SK-N-SH (cell line): ENCODE results near the gene HTR1D. TPM values are rescaled to one million over a fixed set of nuclear protein-coding genes. Genes with fewer than 3 reads are reported as not detected.

Source experiments
- CTCF ChIA-PET: fragments of 300-600, 350-600 bp; formaldehyde crosslinking; extraction: SDS; loops from one replicate; lab custom pipeline; 2021; lab: Yijun Ruan, JAX
- POLR2A ChIA-PET: fragments of 350-600 bp; sonication (Branson Sonifier 250); formaldehyde crosslinking; extraction: SDS; loops from one replicate; lab custom pipeline; 2020; ENCODE audit warnings: antibody characterized with exemption, inconsistent platforms; lab: Yijun Ruan, JAX
- DNase-seq: peaks from one replicate; pipeline ENCODE4 v3.0.0; 2012
- H2AFZ ChIP-seq: fragments of 200-600 bp; sonication (generic); 2 replicates; pipeline ENCODE4 v1.8.1; 2016; ENCODE audit warnings: antibody characterized with exemption, mild to moderate bottlenecking, low read depth
- H3F3A ChIP-seq: fragments of 200-600 bp; sonication (generic); replicated peaks from 2 replicates; pipeline ENCODE3; 2016; ENCODE audit warnings: antibody characterized with exemption, mild to moderate bottlenecking; ENCODE audit not compliant: insufficient read depth
- H3K27ac ChIP-seq, 2 experiments: fragments of 200-500 bp in 1 of 2; fragments of 200-600 bp in 1 of 2; sonication (Bioruptor generic) in 1 of 2; sonication (generic), shearing (Covaris generic) in 1 of 2; 2 replicates each; pipeline versions ENCODE4 v1.5.1 to v1.6.1; 2014 to 2016; ENCODE audit warnings: low read depth in 2 of 2, inconsistent platforms in 1 of 2, low read length in 1 of 2, mild to moderate bottlenecking in 1 of 2, mixed read lengths in 1 of 2
- H3K27me3 ChIP-seq: fragments of 200-600 bp; sonication (generic), shearing (Covaris generic); 2 replicates; pipeline ENCODE4 v1.6.1; 2016; ENCODE audit warnings: mixed run types; ENCODE audit not compliant: insufficient read depth
- H3K36me3 ChIP-seq, 2 experiments: fragments of 200-500 bp in 1 of 2; fragments of 200-600 bp in 1 of 2; sonication (Bioruptor generic) in 1 of 2; sonication (generic) in 1 of 2; replicated peaks in 1 of 2; 2 replicates each; pipeline versions ENCODE3 to v1.5.1; 2014 to 2016; ENCODE audit warnings: low read length in 1 of 2, mild to moderate bottlenecking in 1 of 2; ENCODE audit not compliant: insufficient read depth in 2 of 2, control insufficient read depth in 1 of 2
- H3K4me1 ChIP-seq, 2 experiments: fragments of 200-500 bp in 1 of 2; fragments of 200-600 bp in 1 of 2; sonication (Bioruptor generic) in 1 of 2; sonication (generic), shearing (Covaris generic) in 1 of 2; 2 replicates each; pipeline versions ENCODE4 v1.5.1 to v1.6.1; 2014 to 2016; ENCODE audit warnings: low read depth in 1 of 2, low read length in 1 of 2, mixed run types in 1 of 2; ENCODE audit not compliant: insufficient read depth in 2 of 2, control insufficient read depth in 1 of 2
- H3K4me2 ChIP-seq: fragments of 200-600 bp; sonication (generic), shearing (Covaris generic); 2 replicates; pipeline ENCODE4 v1.6.1; 2017; ENCODE audit warnings: mixed run types
- H3K4me3 ChIP-seq, 2 experiments: fragments of 200-500 bp in 1 of 2; fragments of 200-600 bp in 1 of 2; sonication (Bioruptor generic) in 1 of 2; sonication (generic), shearing (Covaris generic) in 1 of 2; 2 replicates each; pipeline versions ENCODE4 v1.5.1 to v1.8.1; 2014 to 2016; ENCODE audit warnings: low read depth in 2 of 2, inconsistent platforms in 1 of 2, low read length in 1 of 2, mild to moderate bottlenecking in 1 of 2, mixed read lengths in 1 of 2, moderate library complexity in 1 of 2
- H3K79me2 ChIP-seq: fragments of 200-600 bp; sonication (generic); 2 replicates; pipeline ENCODE4 v1.8.1; 2017; ENCODE audit warnings: mild to moderate bottlenecking; ENCODE audit not compliant: insufficient read depth
- H3K9ac ChIP-seq: fragments of 200-600 bp; sonication (generic); 2 replicates; pipeline ENCODE4 v1.6.1; 2017; ENCODE audit warnings: mixed run types
- H3K9me2 ChIP-seq: fragments of 200-600 bp; sonication (generic); 2 replicates; pipeline ENCODE4 v1.6.1; 2017; ENCODE audit warnings: mixed run types
- H3K9me3 ChIP-seq: fragments of 200-600 bp; sonication (generic); 2 replicates; pipeline ENCODE4 v1.6.1; 2017; ENCODE audit warnings: mixed run types, mild to moderate bottlenecking, moderate library complexity
- H4K20me1 ChIP-seq: fragments of 200-600 bp; sonication (generic); 2 replicates; pipeline ENCODE4 v1.6.1; 2017; ENCODE audit warnings: mild to moderate bottlenecking, mixed run types; ENCODE audit not compliant: insufficient read depth
- CHD2 ChIP-seq: fragments of 150-350 bp; IDR thresholded peaks from 2 replicates; pipeline ENCODE4 v1.6.1; 2018; ENCODE audit warnings: low read length; ENCODE audit not compliant: partially characterized antibody
- CTCF ChIP-seq: fragments of 200-600 bp; sonication (generic); IDR thresholded peaks from 2 replicates; pipeline ENCODE4 v1.6.1; 2017; ENCODE audit warnings: antibody characterized with exemption, mild to moderate bottlenecking, moderate library complexity
- ELF1 ChIP-seq: IDR thresholded peaks from 2 replicates; pipeline ENCODE4 v1.4.0; 2012
- FOSL2 ChIP-seq: IDR thresholded peaks from 2 replicates; pipeline ENCODE4 v1.4.0; 2012; ENCODE audit warnings: low read depth, mild to moderate bottlenecking, moderate library complexity, borderline replicate concordance
- FOXM1 ChIP-seq: IDR thresholded peaks from 2 replicates; pipeline ENCODE4 v1.4.0; 2012; ENCODE audit warnings: low read depth, mild to moderate bottlenecking
- GABPA ChIP-seq: IDR thresholded peaks from 2 replicates; pipeline ENCODE4 v1.4.0; 2012; ENCODE audit warnings: low read depth, mild to moderate bottlenecking
- JUND ChIP-seq: IDR thresholded peaks from 2 replicates; pipeline ENCODE4 v1.4.0; 2012
- MEF2A ChIP-seq: IDR thresholded peaks from 2 replicates; pipeline ENCODE4 v1.4.0; 2012; ENCODE audit warnings: low read depth, borderline replicate concordance
- NFIC ChIP-seq: IDR thresholded peaks from 2 replicates; pipeline ENCODE4 v1.4.0; 2012; ENCODE audit warnings: borderline replicate concordance
- NRF1 ChIP-seq: IDR thresholded peaks from 2 replicates; pipeline ENCODE4 v1.6.1; 2012; ENCODE audit warnings: low read depth, mild to moderate bottlenecking, low read length
- PBX3 ChIP-seq: IDR thresholded peaks from 2 replicates; pipeline ENCODE4; 2012
- RFX5 ChIP-seq: IDR thresholded peaks from 2 replicates; pipeline ENCODE4 v1.6.1; 2012; ENCODE audit warnings: mild to moderate bottlenecking, improper control_type of control experiment, low read length
- RXRA ChIP-seq: IDR thresholded peaks from 2 replicates; pipeline ENCODE4 v1.4.0; 2012; ENCODE audit warnings: low read depth, mild to moderate bottlenecking, borderline replicate concordance
- TAF1 ChIP-seq: IDR thresholded peaks from 2 replicates; pipeline ENCODE4 v1.6.1; 2012; ENCODE audit warnings: low read depth, mild to moderate bottlenecking, low read length, moderate library complexity, borderline replicate concordance
- TEAD4 ChIP-seq: IDR thresholded peaks from 2 replicates; pipeline ENCODE4 v1.4.0; 2012; ENCODE audit warnings: mild to moderate bottlenecking, borderline replicate concordance; ENCODE audit not compliant: insufficient read depth
- USF1 ChIP-seq: IDR thresholded peaks from 2 replicates; pipeline ENCODE4 v1.4.0; 2012; ENCODE audit warnings: low read depth, borderline replicate concordance
- USF2 ChIP-seq: fragments of 150-350 bp; IDR thresholded peaks from 2 replicates; pipeline ENCODE4 v1.6.1; 2017; ENCODE audit warnings: antibody characterized with exemption, low read length, low read depth, borderline replicate concordance
- YY1 ChIP-seq: IDR thresholded peaks from 2 replicates; pipeline ENCODE4 v1.4.0; 2012; ENCODE audit warnings: low read depth, mild to moderate bottlenecking
- WGBS: methylation state at CpG from one replicate; pipeline ENCODE4 v1.1.6; 2017; ENCODE audit warnings: low lambda C conversion rate; 5-methylcytosine and 5-hydroxymethylcytosine counted together
- polyA plus RNA-seq, 3 experiments: library from polyadenylated mRNA; depleted of rRNA; stranded (reverse); fragments of >200 nt; gene quantifications; 2 replicates each; pipeline ENCODE4 v1.2.3, GENCODE V29; 2012
- TF ChIP-seq, protein P1 (sequence below): IDR thresholded peaks from 2 replicates; pipeline ENCODE4 v1.4.0; 2012; ENCODE audit warnings: low read depth

HTR1D gene
- polyA plus RNA-seq, 1 of the 3 experiments (the other 2 are of a cell fraction) = 0.39 TPM

DNA sequence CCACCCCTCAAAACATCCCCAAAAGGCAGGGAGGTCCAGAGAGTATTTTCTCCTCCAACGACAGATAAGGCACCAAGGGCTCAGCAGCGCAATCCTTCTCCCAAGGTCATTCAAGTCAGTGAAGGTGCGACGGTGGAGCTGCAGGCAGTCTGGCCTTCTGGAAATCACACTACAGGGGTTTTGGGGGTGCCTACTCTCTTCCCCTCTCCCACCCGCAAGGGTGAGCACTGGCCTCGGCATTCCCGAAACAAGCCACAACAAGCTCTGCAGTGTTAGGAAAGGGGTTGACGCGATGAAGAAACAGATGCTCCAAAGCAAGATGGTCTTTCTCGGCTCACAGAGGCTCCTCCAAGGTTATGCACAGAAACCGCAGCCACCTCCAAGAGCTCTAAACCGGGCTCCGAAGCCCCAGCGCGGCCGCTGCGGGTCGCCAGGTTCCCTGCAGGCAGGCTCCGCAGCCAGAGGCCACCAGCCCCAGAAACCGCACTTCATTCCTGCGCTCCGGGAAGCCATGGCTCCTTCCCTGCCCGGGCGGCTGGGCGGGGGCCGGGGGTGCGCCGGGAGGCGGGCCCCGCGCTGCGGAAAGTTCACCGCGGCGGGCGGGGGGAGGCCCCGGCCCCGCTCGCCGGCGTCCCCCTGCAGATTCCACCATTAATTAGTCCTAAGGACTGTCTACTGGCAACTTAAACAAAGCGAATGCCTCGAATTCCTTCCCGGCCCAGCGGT lies 49.8 kb downstream of the HTR1D start:
- Histone ChIP-seq H3K79me2 (peaks cover 56% of the 10 kb centered on the region), H4K20me1 (peaks cover 52% of the 10 kb centered on the region), H3F3A (peaks cover 11% of the 10 kb centered on the region), H3K9ac (peak overlapping the region; percentile 77), H3K4me3 (peak overlapping the region; percentile 71 to 96), H3K4me1 (peaks cover 10 to 16% of the 10 kb centered on the region in 2 experiments), H3K4me2 (peak overlapping the region; percentile 89), H3K27ac (peak overlapping the region; percentile 80 to 81), H3K27me3 (no peaks in the 10 kb centered on the region), H3K36me3 (no peaks in the 10 kb centered on the region), H2AFZ (no peak overlapping the region), H3K9me3 (no peaks in the 10 kb centered on the region), H3K9me2 (no peaks in the 10 kb centered on the region)
- ChIA-PET POLR2A (interaction anchor here (0.6 to 1.2 kb wide), 2 partner anchors 10 to 1523 kb away, joined by 3 to 7 read pairs; no protein-coding TSS in a partner anchor), CTCF (interaction anchor here (0.7 to 11.6 kb wide), 4 partner anchors 17 to 451 kb away, joined by 3 to 96 read pairs (median 10); no protein-coding TSS in a partner anchor)
- TF ChIP-seq ELF1 (no peak), TEAD4 (no peak), CTCF (no peak), YY1 (0 out of 2 replicates have a peak, but pooled peaks have one; percentile 60)
- TF ChIP-seq, protein P1, sequence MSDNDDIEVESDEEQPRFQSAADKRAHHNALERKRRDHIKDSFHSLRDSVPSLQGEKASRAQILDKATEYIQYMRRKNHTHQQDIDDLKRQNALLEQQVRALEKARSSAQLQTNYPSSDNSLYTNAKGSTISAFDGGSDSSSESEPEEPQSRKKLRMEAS = peak; percentile 24
- 8% methylated on average over 8 of the region's 45 CpGs for WGBS
- DNase-seq = peak; percentile 88

GRCh38 chr1:23166854-23167253 lies 50.4 kb downstream of the HTR1D start:
- Histone ChIP-seq H3K27me3 (no peaks in the 10 kb centered on the region), H3K36me3 (no peaks in the 10 kb centered on the region), H3K4me2 (peak overlapping the region; percentile 89), H3K9me2 (no peaks in the 10 kb centered on the region), H3K4me3 (peak overlapping the region; percentile 71 to 96), H3K9me3 (no peaks in the 10 kb centered on the region), H3K27ac (peak overlapping the region; percentile 80 to 81; a peak in 3 of 4 replicates), H3F3A (peaks cover 11% of the 10 kb centered on the region), H3K9ac (peak overlapping the region; percentile 77; the same call in 1 of the 2 replicates), H2AFZ (no peak overlapping the region), H4K20me1 (peaks cover 58% of the 10 kb centered on the region), H3K79me2 (peaks cover 63% of the 10 kb centered on the region), H3K4me1 (peaks cover 10 to 16% of the 10 kb centered on the region in 2 experiments)
- CTCF ChIA-PET = interaction anchor here (1.0 to 11.6 kb wide), 3 partner anchors 18 to 72 kb away, joined by 3 to 96 read pairs (median 16); no protein-coding TSS in a partner anchor
- POLR2A ChIA-PET = interaction anchor here (1.2 kb wide), 1 partner anchor 11 kb away, joined by 3 read pairs; no protein-coding TSS in a partner anchor
- no peak for TF ChIP-seq TAF1
- TF ChIP-seq, protein P1 = no peak
- no peak for TF ChIP-seq NFIC
- no peak for TF ChIP-seq PBX3
- no peak for TF ChIP-seq MEF2A
- no peak for TF ChIP-seq FOSL2
- no peak; the same call in 1 of the 2 replicates for TF ChIP-seq CTCF
- TF ChIP-seq CHD2 = no peak
- TF ChIP-seq JUND = no peak
- no peak for TF ChIP-seq GABPA
- no peak for TF ChIP-seq RFX5
- no peak for TF ChIP-seq RXRA
- no peak for TF ChIP-seq NRF1
- TF ChIP-seq FOXM1 = no peak
- TF ChIP-seq ELF1 = no peak
- no peak for TF ChIP-seq USF1
- no peak for TF ChIP-seq USF2
- no peak for DNase-seq
